Ovary (tissue), 3 donors: ENCODE measurements around the gene PPM1D.

Experiments
- POLR2A ChIP-seq: fragments of 450-650 bp; IDR thresholded peaks from one replicate; pipeline ENCODE4 v1.6.1; 2017; ENCODE audit warnings: antibody characterized with exemption, mild to moderate bottlenecking, moderate library complexity
- TF ChIP-seq, protein P1 (sequence below), 3 donors: fragments of 450-650 bp in 2 of 3; fragments of 200-600 bp in 1 of 3; IDR thresholded peaks; one replicate each; pipeline versions ENCODE4 v1.5.1 to v1.8.0; 2016 to 2022; ENCODE audit warnings: antibody characterized with exemption in 3 of 3, mild to moderate bottlenecking in 1 of 3
- donor health status: DM: no; HTN: no; CAD: no.

DNA sequence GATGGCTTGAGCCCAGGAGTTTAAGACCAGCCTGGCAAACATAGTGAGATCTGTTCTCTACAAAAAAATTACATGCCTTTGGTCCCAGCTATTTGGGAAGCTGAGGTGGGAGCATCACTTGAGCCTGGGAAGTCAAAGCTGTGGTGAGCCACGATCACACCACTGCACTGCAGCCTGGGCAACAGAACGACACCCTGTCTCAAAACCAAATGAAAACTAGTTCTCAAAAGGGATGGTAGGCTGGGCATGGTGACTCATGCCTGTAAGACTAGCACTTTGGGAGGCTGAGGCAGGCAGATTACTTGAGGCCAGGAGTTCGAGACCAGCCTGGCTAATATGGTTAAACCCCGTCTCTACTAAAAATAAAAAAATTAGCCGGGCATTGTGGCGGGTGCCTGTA is 31.1 kb downstream of the PPM1D start:
- TF ChIP-seq, protein P1, sequence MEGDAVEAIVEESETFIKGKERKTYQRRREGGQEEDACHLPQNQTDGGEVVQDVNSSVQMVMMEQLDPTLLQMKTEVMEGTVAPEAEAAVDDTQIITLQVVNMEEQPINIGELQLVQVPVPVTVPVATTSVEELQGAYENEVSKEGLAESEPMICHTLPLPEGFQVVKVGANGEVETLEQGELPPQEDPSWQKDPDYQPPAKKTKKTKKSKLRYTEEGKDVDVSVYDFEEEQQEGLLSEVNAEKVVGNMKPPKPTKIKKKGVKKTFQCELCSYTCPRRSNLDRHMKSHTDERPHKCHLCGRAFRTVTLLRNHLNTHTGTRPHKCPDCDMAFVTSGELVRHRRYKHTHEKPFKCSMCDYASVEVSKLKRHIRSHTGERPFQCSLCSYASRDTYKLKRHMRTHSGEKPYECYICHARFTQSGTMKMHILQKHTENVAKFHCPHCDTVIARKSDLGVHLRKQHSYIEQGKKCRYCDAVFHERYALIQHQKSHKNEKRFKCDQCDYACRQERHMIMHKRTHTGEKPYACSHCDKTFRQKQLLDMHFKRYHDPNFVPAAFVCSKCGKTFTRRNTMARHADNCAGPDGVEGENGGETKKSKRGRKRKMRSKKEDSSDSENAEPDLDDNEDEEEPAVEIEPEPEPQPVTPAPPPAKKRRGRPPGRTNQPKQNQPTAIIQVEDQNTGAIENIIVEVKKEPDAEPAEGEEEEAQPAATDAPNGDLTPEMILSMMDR (IDR thresholded peaks at IDR 0.05): no peak
- no peak for TF ChIP-seq POLR2A
